SKM-1 treated with dmso at 0.1 percent for 144 hours (cell line): ENCODE data around the gene RHEB.
A peak's percentile ranks its signal among the peaks of the same experiment; 100 is the strongest.

Experiments
- DNase-seq: peaks from one replicate; lab custom pipeline; 2025; ENCODE audit not compliant: unreplicated experiment; lab: John Stamatoyannopoulos, UW

The RHEB gene

DNA sequence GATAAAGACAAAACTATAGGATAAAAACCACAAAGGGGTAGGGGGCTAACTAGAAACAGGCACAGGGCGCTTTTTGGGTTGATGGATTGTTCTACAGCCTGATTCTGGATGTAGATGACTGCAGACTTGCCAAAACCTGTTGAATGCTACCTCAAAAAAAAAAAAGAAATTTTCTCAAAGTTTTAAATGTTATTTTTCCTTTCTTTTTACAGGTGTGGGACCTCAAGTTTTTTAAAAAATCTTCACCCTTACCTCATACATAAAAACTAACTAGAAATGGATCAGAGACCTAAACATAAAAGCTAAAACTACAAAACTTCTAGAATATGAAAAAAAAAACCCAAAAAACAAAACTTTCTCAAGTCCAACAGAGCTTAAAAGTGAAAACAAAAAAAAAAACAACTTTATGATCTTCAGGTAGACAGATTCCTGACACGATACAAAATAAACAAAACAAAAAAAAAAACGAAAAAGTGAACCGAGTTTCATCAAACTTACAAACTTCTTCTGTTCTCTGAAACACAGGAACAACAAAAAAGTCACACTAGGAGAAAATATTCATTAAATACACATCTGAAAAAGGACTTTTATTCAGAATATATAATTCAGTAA is 14.9 kb downstream of the RHEB start:
- DNase-seq = no peak

GRCh38 chr7:151503902-151504714 is 15.6 kb downstream of the RHEB start:
- DNase-seq = no peak

GRCh38 chr7:151501676-151502075 is 18.0 kb downstream of the RHEB start:
- DNase-seq = no peak

GRCh38 chr7:151498495-151498894 is 21.2 kb downstream of the RHEB start:
- no peak for DNase-seq

DNA sequence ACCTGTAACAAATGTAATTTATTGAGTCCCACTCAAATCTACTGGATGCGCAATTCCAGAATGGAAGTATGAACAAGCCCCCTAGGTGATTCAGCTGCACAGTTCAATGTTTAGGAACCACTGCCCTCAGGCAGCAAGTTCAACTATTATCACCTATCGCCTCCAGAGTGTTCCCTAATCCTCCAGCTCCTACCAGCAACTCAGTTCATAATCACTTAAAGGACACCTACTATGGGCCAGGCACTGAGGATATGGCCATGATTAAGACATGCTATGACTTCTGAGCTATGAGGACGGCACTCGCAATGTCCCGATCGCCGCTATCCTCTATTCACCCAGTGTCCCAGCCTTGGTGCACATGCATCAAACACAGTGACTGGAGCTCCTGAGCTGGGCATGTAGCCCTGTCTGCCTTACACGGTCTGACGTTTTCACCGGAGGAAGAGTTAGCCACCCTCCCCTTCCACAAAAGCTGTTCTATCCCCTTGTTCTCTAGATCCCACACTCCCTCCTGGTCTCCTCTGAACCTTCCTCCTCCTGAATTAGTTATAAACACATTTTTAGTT is 22.3 kb downstream of the RHEB start:
- no peak for DNase-seq

GRCh38 chr7:151495360-151495759 is 24.3 kb downstream of the RHEB start:
- DNase-seq = no peak

GRCh38 chr7:151494298-151495284 is 25.1 kb downstream of the RHEB start:
- DNase-seq = no peak

- DNase-seq = no peak
Measured at GRCh38 chr7:151493083-151493482, 26.6 kb downstream of the RHEB start.

DNA sequence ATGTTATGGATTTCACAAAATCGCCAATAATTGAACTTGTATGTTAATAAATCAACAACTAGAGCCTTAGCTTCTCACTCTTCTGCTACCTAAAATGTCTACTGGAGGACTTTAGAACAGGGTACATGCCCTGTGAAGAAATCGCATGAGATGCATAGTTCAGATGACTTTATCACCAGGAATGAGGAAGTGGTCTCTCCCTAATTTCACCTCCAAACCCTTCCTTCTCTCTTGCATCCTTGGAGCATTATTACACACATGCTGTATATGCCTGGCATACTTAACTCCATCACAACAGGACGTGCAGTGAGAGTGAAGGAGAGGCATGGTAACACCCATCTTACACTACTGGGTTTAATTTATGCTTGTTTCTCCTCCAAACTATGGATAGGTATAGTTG is 27.8 kb downstream of the RHEB start:
- DNase-seq = peak; percentile 10

DNA sequence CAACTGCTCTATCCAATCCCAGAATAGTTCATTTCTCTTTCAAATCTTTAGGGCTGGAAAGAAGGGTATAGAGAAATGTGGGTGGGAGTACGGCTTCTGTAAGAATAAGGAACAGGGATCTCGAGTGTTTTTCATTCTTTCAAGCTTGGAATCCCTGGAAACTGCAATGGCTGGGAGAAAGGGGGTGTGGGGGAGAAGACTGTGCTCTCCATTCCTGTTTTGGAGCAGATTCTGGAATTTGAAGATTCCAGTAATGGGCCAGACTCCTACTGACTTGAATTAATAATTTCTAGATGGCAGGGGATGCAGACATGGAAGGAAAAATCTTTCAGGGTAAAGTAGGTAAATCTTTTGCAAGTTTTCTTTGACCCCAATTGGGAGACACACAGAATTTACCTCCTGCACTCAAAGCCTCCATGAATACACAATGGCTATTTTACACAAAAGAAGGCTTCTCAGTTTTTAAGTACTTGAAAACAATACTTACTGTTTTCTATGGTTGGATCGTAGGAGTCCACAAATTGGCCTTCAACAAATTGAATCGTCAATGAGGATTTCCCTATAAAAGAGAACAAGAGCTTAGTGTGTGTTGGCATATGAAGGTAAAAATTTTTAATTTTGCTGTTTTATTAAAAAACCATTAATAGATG is 29.1 kb downstream of the RHEB start:
- DNase-seq = no peak

DNA sequence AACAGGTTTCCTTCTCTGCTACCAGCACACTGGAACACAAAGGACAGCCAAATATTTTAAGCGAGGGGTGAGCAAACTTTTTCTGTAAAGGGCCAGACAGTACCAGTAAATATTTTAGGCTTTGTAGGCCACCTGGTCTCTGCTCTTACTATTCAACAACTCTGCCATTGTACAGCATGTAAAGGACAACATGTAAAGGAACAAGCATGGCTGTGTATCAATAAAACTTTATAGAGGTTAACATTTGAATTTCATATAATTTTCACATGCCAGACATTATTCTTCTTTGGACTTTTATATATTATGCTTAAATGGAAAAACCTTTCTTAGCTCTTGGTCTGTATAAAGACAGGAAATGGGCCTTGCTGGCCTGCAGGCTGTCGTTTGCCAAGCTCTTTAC is 30.2 kb downstream of the RHEB start:
- DNase-seq = no peak

DNA sequence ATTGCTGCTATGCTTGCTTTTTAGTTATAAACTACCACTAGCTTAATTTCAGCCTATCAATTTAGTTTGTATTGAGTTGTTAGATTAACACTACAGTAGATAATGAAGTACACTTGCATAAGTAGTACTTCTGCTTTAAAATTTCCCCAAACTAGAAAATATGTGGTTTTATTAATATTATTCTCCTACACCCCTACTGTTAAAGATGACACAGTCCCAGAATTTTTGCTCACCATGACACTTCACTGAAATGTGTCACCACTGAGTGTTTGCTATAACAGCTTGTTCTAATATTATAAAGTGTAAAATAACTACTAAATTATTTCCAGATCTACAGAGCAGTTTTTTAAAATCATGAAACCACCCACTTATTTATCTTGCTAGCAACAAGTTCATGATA is 31.6 kb downstream of the RHEB start:
- DNase-seq = no peak

DNA sequence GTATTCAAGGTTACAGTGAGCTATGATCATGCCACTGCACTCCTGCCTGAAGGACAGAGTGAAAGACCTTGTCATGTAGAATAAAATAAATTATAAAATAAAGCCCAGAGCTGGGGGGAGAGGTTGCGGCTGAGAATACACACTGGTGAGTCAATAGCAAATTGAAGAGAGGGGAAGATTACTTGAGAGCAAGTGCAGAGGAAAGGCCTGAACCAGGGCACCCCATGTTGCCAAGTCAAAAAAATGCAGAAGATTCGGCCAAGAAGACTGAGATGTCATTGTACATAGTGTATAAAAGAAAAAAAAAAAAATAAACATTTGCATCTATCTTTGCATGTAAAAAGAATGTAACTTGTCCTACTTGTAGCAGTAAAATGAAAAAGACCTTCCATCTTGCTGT is 32.5 kb downstream of the RHEB start:
- no peak for DNase-seq

DNA sequence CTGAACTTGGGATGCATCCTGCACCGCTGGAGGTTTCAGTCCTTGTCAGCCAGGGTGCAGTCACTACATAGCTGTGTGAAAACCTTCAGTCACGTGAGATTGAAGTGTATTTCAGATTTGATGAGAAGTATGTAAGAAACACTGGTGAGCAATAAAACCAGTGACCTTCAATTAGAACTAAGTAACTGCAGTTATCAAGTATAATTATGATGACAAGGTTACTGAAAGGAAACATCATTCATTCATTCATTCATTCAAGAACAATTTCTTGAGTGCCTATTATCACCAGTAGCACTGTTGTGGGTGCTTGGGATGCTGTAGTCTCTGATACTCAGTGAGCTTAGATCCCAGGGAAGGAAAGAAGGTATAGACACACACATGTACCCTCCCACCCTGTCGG is 33.6 kb downstream of the RHEB start:
- no peak for DNase-seq

GRCh38 chr7:151484971-151485707 is 34.6 kb downstream of the RHEB start:
- DNase-seq = no peak

GRCh38 chr7:151483711-151483983 is 36.0 kb downstream of the RHEB start:
- DNase-seq = no peak

DNA sequence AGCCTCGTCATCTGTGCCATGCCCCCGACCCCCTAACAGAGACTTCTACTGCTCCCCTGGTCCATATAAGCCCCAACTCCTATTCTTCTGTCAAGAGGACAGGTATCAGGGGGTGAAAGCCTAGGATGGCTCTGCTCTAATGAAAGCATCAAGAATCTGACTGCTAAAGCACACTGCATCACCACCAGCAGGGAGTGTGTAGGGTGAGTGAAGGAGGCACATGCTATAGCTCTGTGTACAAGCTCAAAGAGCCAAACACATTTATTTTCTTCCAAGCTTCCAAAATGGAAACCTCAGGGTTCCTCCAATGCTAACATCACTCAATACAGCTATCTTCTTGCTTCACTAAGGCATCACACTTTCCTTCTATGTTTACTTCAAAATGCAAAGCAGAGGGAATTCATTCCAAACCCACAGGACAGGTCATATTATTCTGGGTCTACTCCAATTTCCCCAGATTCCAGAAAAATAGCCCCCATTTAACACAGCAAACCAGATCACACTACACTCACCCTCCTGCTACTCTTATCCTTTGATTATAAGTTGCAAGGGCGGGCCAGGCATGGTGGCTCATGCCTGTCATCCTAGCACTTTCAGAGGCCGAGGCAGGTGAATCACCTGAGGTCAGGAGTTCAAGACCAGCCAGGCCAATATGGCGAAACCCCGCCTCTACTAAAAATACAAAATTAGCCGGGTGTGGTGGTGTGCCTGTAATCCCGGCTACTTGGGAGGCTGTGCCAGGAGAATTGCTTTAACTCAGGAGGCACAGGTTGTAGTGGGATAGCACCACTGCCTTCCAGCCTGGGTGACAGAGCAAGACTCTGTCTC is 36.6 kb downstream of the RHEB start:
- DNase-seq = no peak

GRCh38 chr7:151481650-151482505 is 37.8 kb downstream of the RHEB start:
- DNase-seq = no peak

- no peak for DNase-seq
Measured at GRCh38 chr7:151477867-151478266, 41.8 kb downstream of the RHEB start.
